Tibial artery (tissue), 4 donors: Measurements from ENCODE around the gene CTAGE1.
A peak's percentile ranks its signal among the peaks of the same experiment; 100 is the strongest.

Experiments
- DNase-seq, 2 donors: peaks; one replicate each; pipeline ENCODE4 v3.0.0-alpha.2; 2019
- H3K27ac ChIP-seq, 2 donors: fragments of 200-600 bp; sonication (generic) in 1 of 2; 1 replicate in 1 of 2; 2 replicates in 1 of 2; pipeline ENCODE4 v1.5.1; 2018 to 2019; ENCODE audit warnings: mild to moderate bottlenecking in 1 of 2
- H3K27me3 ChIP-seq, 2 donors: fragments of 200-600 bp; sonication (generic) in 1 of 2; one replicate each; pipeline versions ENCODE4 v1.5.1 to v1.6.0; 2016 to 2019
- H3K36me3 ChIP-seq, 3 donors: fragments of 200-600 bp; sonication (generic) in 2 of 3; one replicate each; pipeline ENCODE4 v1.5.1; 2016 to 2019; ENCODE audit warnings: mild to moderate bottlenecking in 2 of 3
- H3K4me1 ChIP-seq, 4 donors: fragments of 200-600 bp; sonication (generic) in 2 of 4; 1 replicate in 3 of 4; 2 replicates in 1 of 4; pipeline ENCODE4 v1.5.1; 2016 to 2019
- H3K4me3 ChIP-seq, 2 donors: fragments of 200-600 bp; sonication (generic) in 1 of 2; 1 replicate in 1 of 2; 2 replicates in 1 of 2; pipeline ENCODE4 v1.5.1; 2018 to 2019; ENCODE audit warnings: mild to moderate bottlenecking in 2 of 2
- H3K9me3 ChIP-seq, 3 donors: fragments of 200-600 bp; sonication (generic) in 1 of 3; one replicate each; pipeline ENCODE4 v1.5.1; 2016 to 2019
- intact Hi-C: fragments of 100-400 bp; cut with DNase I; formaldehyde crosslinking; loops from one replicate; pipeline ENCODE4 v1.15.0; 2023; ENCODE audit warnings: low total_unique reads
- TF ChIP-seq, protein P1 (sequence below), 2 experiments: fragments of 200-600 bp in 1 of 2; fragments of 450-650 bp in 1 of 2; IDR thresholded peaks; one replicate each; pipeline ENCODE4 v1.5.1; 2017 to 2019; ENCODE audit warnings: antibody characterized with exemption in 2 of 2, mild to moderate bottlenecking in 1 of 2, moderate library complexity in 1 of 2

The CTAGE1 gene, protein sequence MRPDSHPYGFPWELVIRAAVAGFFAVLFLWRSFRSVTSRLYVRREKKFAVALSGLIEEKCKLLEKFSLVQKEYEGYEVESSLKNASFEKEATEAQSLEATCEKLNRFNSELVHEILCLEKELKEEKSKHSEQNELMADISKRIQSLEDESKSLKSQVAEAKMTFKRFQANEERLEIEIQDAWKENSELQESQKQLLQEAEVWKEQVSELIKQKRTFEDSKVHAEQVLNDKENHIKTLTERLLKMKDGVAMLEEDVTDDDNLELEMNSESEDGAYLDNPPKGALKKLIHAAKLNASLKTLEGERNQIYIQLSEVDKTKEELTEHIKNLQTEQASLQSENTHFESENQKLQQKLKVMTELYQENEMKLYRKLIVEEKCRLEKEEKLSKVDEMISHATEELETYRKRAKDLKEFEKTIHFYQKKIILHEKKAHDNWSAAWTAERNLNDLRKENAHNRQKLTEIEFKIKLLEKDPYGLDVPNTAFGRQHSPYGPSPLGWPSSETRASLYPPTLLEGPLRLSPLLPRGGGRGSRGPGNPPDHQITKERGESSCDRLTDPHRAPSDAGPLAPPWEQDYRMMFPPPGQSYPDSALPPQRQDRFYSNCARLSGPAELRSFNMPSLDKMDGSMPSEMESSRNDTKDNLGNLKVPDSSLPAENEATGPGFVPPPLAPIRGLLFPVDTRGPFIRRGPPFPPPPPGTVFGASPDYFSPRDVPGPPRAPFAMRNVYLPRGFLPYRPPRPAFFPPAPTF

DNA sequence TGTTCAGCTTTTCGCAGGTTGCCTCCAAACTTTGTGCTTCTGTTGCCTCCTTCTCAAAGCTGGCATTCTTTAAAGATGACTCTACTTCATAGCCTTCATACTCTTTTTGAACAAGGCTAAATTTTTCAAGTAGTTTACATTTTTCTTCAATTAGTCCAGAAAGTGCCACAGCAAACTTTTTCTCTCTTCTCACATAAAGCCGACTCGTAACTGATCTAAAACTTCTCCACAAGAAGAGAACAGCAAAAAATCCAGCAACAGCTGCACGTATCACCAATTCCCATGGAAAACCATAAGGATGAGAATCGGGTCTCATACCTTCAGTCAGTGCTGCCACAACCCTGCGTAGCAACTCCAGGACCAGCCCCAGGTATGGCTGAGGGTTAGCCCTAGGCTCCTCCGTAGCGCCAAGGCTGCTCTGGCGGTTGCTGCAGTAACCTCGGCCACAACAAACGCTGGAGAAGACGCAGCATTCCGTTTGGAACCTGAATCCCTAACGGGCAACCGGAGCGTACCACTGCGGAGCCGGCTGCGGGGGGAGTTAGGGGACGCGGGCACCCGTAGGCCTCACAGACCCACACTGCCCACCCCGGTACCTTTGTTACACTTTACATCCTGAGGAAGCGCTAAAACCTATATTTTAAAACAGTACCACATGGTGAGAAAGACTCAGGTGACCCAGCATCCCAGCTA, at the start of gene CTAGE1:
CTAGE1 (minus strand) TSS at position 420 of the 693 bp plus-strand sequence; CDS start at position 316, 104 bp downstream.
- Histone ChIP-seq H3K27ac (no peak within 1 kb of the TSS), H3K9me3 (no peaks in the 10 kb centered on the region), H3K4me1 (peaks cover 0 to 11% (median under 1%) of the 10 kb centered on the region in 4 donors), H3K36me3 (no peaks in the 10 kb centered on the region), H3K4me3 (no peak within 1 kb of the TSS), H3K27me3 (no peaks in the 10 kb centered on the region)
- TF ChIP-seq, protein P1, sequence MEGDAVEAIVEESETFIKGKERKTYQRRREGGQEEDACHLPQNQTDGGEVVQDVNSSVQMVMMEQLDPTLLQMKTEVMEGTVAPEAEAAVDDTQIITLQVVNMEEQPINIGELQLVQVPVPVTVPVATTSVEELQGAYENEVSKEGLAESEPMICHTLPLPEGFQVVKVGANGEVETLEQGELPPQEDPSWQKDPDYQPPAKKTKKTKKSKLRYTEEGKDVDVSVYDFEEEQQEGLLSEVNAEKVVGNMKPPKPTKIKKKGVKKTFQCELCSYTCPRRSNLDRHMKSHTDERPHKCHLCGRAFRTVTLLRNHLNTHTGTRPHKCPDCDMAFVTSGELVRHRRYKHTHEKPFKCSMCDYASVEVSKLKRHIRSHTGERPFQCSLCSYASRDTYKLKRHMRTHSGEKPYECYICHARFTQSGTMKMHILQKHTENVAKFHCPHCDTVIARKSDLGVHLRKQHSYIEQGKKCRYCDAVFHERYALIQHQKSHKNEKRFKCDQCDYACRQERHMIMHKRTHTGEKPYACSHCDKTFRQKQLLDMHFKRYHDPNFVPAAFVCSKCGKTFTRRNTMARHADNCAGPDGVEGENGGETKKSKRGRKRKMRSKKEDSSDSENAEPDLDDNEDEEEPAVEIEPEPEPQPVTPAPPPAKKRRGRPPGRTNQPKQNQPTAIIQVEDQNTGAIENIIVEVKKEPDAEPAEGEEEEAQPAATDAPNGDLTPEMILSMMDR (IDR thresholded peaks at IDR 0.05) = no peak
- no peak for DNase-seq
- intact Hi-C loops = no loop called here

DNA sequence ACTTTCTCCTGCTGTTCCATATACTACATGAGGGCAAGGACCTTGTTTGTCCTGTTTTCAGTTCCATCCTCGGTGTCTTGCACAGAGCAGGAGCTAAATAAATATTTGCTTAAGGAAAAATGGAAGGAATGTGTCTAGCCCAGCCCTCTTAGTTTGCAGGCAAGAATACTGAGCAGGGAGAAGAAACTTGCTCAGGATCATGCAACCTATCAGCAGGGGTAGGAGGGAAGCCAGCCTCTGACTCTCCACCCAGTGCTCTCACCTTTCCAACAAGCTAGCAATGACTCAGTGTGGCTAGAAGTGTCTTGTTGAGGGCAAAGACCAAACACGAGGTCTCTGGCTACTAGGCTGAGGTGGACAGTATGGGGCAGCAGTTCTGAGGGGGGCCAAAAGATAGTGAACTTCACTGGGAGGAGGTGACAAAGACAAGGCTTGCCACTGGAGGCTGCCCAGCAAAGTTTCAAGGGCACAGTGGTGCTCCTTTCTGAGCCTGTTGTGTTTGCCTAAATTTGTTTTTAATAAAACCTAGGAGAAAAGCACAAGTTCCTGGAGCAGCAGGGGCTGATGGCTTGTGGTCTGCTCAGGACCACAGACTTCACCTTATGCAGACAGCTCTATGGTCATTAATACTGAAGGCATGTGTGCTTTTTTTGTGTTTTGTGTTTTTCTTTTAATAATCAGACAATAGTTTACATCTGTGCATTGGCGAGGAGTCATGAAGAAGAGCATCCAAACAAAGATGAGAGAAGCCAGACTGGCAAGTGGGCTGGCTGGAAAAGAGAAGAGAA, 49.1 kb upstream of the CTAGE1 start:
- Histone ChIP-seq H3K4me1 (peaks cover 0 to 64% (median 46%) of the 10 kb centered on the region in 4 donors), H3K27me3 (no peaks in the 10 kb centered on the region), H3K4me3 (peak overlapping the region; percentile 3 to 5), H3K27ac (peak overlapping the region; percentile 78 to 84), H3K36me3 (no peaks in the 10 kb centered on the region), H3K9me3 (no peaks in the 10 kb centered on the region)
- TF ChIP-seq, protein P1 (IDR thresholded peaks at IDR 0.05) = no peak
- intact Hi-C loops = loop anchor here (10.0 kb wide), 1 partner anchor 292 kb away; no protein-coding TSS in a partner anchor
- peak; percentile 47 to 78 for DNase-seq

DNA sequence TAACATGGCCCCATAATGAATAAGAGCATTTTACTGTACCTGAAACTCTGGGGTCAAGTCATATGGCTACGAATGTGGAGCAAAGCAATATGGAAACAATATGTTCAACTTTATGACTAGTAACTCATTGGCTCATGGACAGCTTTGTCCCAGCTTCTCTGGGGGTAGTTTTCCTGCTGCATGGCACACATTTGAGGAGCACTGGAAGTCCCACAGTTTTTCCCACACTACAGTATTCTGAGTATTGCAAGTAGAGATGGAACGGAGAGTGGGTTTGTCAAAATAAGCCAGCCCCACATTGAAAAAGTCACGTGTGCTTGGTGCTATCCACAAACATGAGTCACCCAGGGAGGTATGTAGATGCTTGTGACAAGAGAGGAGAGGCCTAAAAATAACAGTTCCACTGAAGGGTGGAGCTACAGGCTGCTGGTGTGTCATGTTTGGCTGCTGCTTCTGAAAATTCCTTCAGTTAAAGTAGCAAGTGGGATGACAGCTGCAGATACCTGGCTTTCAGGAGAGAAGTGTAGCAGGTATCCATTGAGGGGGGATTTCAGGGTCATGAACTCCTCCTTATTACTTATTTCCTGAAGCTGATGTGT, 48.2 kb upstream of the CTAGE1 start:
- Histone ChIP-seq H3K27ac (peak overlapping the region; percentile 78 to 84), H3K36me3 (no peaks in the 10 kb centered on the region), H3K27me3 (no peaks in the 10 kb centered on the region), H3K4me1 (peaks cover 0 to 56% (median 38%) of the 10 kb centered on the region in 4 donors), H3K4me3 (peak overlapping the region in 1 of 2 donors; percentile 3), H3K9me3 (no peaks in the 10 kb centered on the region)
- TF ChIP-seq, protein P1 (IDR thresholded peaks at IDR 0.05) = no peak
- intact Hi-C loops = loop anchor here (10.0 kb wide), 1 partner anchor 291 kb away; no protein-coding TSS in a partner anchor
- DNase-seq = peak; percentile 75 to 85

DNA sequence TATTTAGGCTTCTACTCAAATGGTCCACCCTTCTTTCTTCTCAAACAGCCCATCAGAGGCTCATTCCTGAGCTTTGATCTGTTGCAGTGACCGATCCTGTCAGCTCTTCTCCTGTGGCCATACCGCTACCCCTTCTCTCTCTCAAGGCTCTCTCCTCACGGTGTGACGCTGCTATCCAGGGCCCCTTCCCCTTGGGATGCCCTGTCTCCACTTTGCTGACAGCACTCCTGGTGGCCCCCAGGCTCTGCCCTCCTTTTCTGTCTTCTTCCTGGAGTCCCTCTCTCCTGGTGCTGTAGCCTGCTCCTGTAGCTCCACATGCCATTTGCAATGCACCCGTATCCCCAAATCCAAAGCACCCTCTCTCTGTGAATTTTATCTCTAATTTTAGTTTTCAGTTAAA, 45.4 kb upstream of the CTAGE1 start:
- no peak for DNase-seq
- Histone ChIP-seq H3K4me3 (no peak overlapping the region), H3K9me3 (no peaks in the 10 kb centered on the region), H3K36me3 (no peaks in the 10 kb centered on the region), H3K27me3 (no peaks in the 10 kb centered on the region), H3K4me1 (peaks cover 0 to 27% (median 19%) of the 10 kb centered on the region in 4 donors), H3K27ac (peak overlapping the region in 1 of 2 donors; percentile 11)
- TF ChIP-seq, protein P1 (IDR thresholded peaks at IDR 0.05) = no peak
- intact Hi-C loops = loop anchor here (2.0 to 10.0 kb wide), 2 partner anchors 26 to 288 kb away; no protein-coding TSS in a partner anchor
